Activated naive CD8-positive, alpha-beta T cell treated with anti-CD3 and anti-CD28 coated beads for 36 hours (primary cell): ENCODE results near the gene DLG2. TPM values are rescaled to one million over a fixed set of nuclear protein-coding genes. Genes with fewer than 3 reads are reported as not detected.
"Not testable (repeated sequence)": the region's sequence is repeated elsewhere in the genome, so short reads cannot be mapped to it uniquely, and the experiment has no call there.

Source experiments
- DNase-seq: peaks from one replicate; pipeline ENCODE4 v3.0.0; 2021
- H3K27ac Mint-ChIP-seq: one replicate; pipeline ENCODE4 v1.8.0; 2022; ENCODE audit warnings: mild to moderate bottlenecking, moderate library complexity, mixed read lengths
- H3K27me3 Mint-ChIP-seq: one replicate; pipeline ENCODE4 v1.8.0; 2022; ENCODE audit warnings: mild to moderate bottlenecking, mixed read lengths
- H3K36me3 Mint-ChIP-seq: one replicate; pipeline ENCODE4 v1.8.0; 2021; ENCODE audit warnings: mild to moderate bottlenecking, mixed read lengths
- H3K4me1 Mint-ChIP-seq: one replicate; pipeline ENCODE4 v1.8.0; 2021; ENCODE audit warnings: mixed read lengths
- H3K4me3 Mint-ChIP-seq: one replicate; pipeline ENCODE4 v1.8.0; 2022; ENCODE audit warnings: mild to moderate bottlenecking, moderate library complexity, mixed read lengths
- H3K9me3 Mint-ChIP-seq: one replicate; pipeline ENCODE4 v1.8.0; 2022; ENCODE audit warnings: mixed read lengths
- total RNA-seq, 2 experiments: library from RNA; stranded (reverse); gene quantifications; one replicate each; pipeline ENCODE4 v1.2.3, GENCODE V29; 2021

DLG2 gene
- total RNA-seq, 2 experiments from 2014 or later, result 1.7 to 1.9 TPM

GRCh38 chr11:85606237-85606636, 20.9 kb downstream of the DLG2 start:
- not testable (repeated sequence) for H3K27ac Mint-ChIP-seq, H3K4me1 Mint-ChIP-seq, DNase-seq, H3K9me3 Mint-ChIP-seq, H3K27me3 Mint-ChIP-seq, H3K4me3 Mint-ChIP-seq, H3K36me3 Mint-ChIP-seq

- Mint-ChIP-seq H3K9me3 (no peaks in the 10 kb centered on the region), H3K27ac (no peak overlapping the region), H3K4me3 (no peak overlapping the region), H3K36me3 (no peaks in the 10 kb centered on the region), H3K27me3 (no peaks in the 10 kb centered on the region), H3K4me1 (peaks cover 3% of the 10 kb centered on the region)
- no peak for DNase-seq
These were observed 23.9 kb downstream of the DLG2 start for GRCh38 chr11:85603220-85603619.

- no peaks in the 10 kb centered on the region for H3K36me3 Mint-ChIP-seq
- H3K4me3 Mint-ChIP-seq, result no peak overlapping the region
- no peaks in the 10 kb centered on the region for H3K9me3 Mint-ChIP-seq
- H3K27me3 Mint-ChIP-seq, result no peaks in the 10 kb centered on the region
- peaks cover 3% of the 10 kb centered on the region for H3K4me1 Mint-ChIP-seq
- DNase-seq, result no peak
- no peak overlapping the region for H3K27ac Mint-ChIP-seq
These were observed 24.5 kb downstream of the DLG2 start for GRCh38 chr11:85602526-85603213.

GRCh38 chr11:85599083-85599482, 28.1 kb downstream of the DLG2 start:
- peaks cover 3% of the 10 kb centered on the region for H3K4me1 Mint-ChIP-seq
- no peak for DNase-seq
- no peak overlapping the region for H3K4me3 Mint-ChIP-seq
- no peaks in the 10 kb centered on the region for H3K27me3 Mint-ChIP-seq
- H3K36me3 Mint-ChIP-seq, result no peaks in the 10 kb centered on the region
- no peak overlapping the region for H3K27ac Mint-ChIP-seq
- no peaks in the 10 kb centered on the region for H3K9me3 Mint-ChIP-seq

GRCh38 chr11:85596886-85597285, 30.3 kb downstream of the DLG2 start:
- no peak for DNase-seq
- H3K27me3 Mint-ChIP-seq, result no peaks in the 10 kb centered on the region
- no peak overlapping the region for H3K4me3 Mint-ChIP-seq
- no peaks in the 10 kb centered on the region for H3K9me3 Mint-ChIP-seq
- peaks cover 3% of the 10 kb centered on the region for H3K4me1 Mint-ChIP-seq
- no peaks in the 10 kb centered on the region for H3K36me3 Mint-ChIP-seq
- no peak overlapping the region for H3K27ac Mint-ChIP-seq

- H3K9me3 Mint-ChIP-seq, result no peaks in the 10 kb centered on the region
- H3K27ac Mint-ChIP-seq, result no peak overlapping the region
- peaks cover 3% of the 10 kb centered on the region for H3K4me1 Mint-ChIP-seq
- no peak for DNase-seq
- no peaks in the 10 kb centered on the region for H3K36me3 Mint-ChIP-seq
- H3K4me3 Mint-ChIP-seq, result no peak overlapping the region
- H3K27me3 Mint-ChIP-seq, result no peaks in the 10 kb centered on the region
These were observed 31.8 kb downstream of the DLG2 start for GRCh38 chr11:85595285-85595884.

GRCh38 chr11:85590848-85591483, 36.2 kb downstream of the DLG2 start:
- Mint-ChIP-seq H3K4me3 (no peak overlapping the region), H3K9me3 (peaks cover 3% of the 10 kb centered on the region), H3K36me3 (no peaks in the 10 kb centered on the region), H3K4me1 (no peaks in the 10 kb centered on the region), H3K27ac (no peak overlapping the region), H3K27me3 (no peaks in the 10 kb centered on the region)
- DNase-seq, result no peak

- Mint-ChIP-seq H3K27ac (no peak overlapping the region), H3K27me3 (no peaks in the 10 kb centered on the region), H3K9me3 (peaks cover 3% of the 10 kb centered on the region), H3K4me1 (no peaks in the 10 kb centered on the region), H3K36me3 (no peaks in the 10 kb centered on the region), H3K4me3 (no peak overlapping the region)
- no peak for DNase-seq
These were observed 37.8 kb downstream of the DLG2 start for GRCh38 chr11:85589373-85589772.

GRCh38 chr11:85582111-85582510, 45.0 kb downstream of the DLG2 start:
- no peak overlapping the region for H3K4me3 Mint-ChIP-seq
- no peaks in the 10 kb centered on the region for H3K36me3 Mint-ChIP-seq
- H3K27ac Mint-ChIP-seq, result no peak overlapping the region
- H3K27me3 Mint-ChIP-seq, result no peaks in the 10 kb centered on the region
- H3K9me3 Mint-ChIP-seq, result peaks cover 5% of the 10 kb centered on the region
- DNase-seq, result no peak
- no peaks in the 10 kb centered on the region for H3K4me1 Mint-ChIP-seq

- peaks cover 7% of the 10 kb centered on the region for H3K27me3 Mint-ChIP-seq
- peaks cover 5% of the 10 kb centered on the region for H3K36me3 Mint-ChIP-seq
- peaks cover 7% of the 10 kb centered on the region for H3K9me3 Mint-ChIP-seq
- H3K4me1 Mint-ChIP-seq, result no peaks in the 10 kb centered on the region
- H3K4me3 Mint-ChIP-seq, result no peak overlapping the region
- no peak overlapping the region for H3K27ac Mint-ChIP-seq
- no peak for DNase-seq
These were observed 51.8 kb downstream of the DLG2 start for GRCh38 chr11:85575388-85575787.

- Mint-ChIP-seq H3K4me3 (no peak overlapping the region), H3K27ac (no peak overlapping the region), H3K9me3 (peaks cover 5% of the 10 kb centered on the region), H3K27me3 (peaks cover 12% of the 10 kb centered on the region), H3K36me3 (peaks cover 5% of the 10 kb centered on the region), H3K4me1 (peaks cover 9% of the 10 kb centered on the region)
- no peak for DNase-seq
These were observed 55.1 kb downstream of the DLG2 start for GRCh38 chr11:85572056-85572455.

- Mint-ChIP-seq H3K4me1 (peaks cover 9% of the 10 kb centered on the region), H3K4me3 (no peak overlapping the region), H3K27me3 (peaks cover 12% of the 10 kb centered on the region), H3K36me3 (peaks cover 1% of the 10 kb centered on the region), H3K9me3 (peaks cover 5% of the 10 kb centered on the region), H3K27ac (no peak overlapping the region)
- no peak for DNase-seq
These were observed 57.6 kb downstream of the DLG2 start for GRCh38 chr11:85569525-85569924.

GRCh38 chr11:85558411-85558810, 68.7 kb downstream of the DLG2 start:
- H3K9me3 Mint-ChIP-seq, result peaks cover 2% of the 10 kb centered on the region
- peaks cover 3% of the 10 kb centered on the region for H3K36me3 Mint-ChIP-seq
- H3K27me3 Mint-ChIP-seq, result no peaks in the 10 kb centered on the region
- no peak overlapping the region for H3K4me3 Mint-ChIP-seq
- DNase-seq, result no peak
- H3K4me1 Mint-ChIP-seq, result no peaks in the 10 kb centered on the region
- no peak overlapping the region for H3K27ac Mint-ChIP-seq

- Mint-ChIP-seq H3K4me3 (no peak overlapping the region), H3K27me3 (no peaks in the 10 kb centered on the region), H3K9me3 (peaks cover 1% of the 10 kb centered on the region), H3K36me3 (no peaks in the 10 kb centered on the region), H3K4me1 (no peaks in the 10 kb centered on the region), H3K27ac (no peak overlapping the region)
- DNase-seq, result no peak
These were observed 75.3 kb downstream of the DLG2 start for GRCh38 chr11:85551881-85552280.

- H3K27ac Mint-ChIP-seq, result no peak overlapping the region
- peaks cover 2% of the 10 kb centered on the region for H3K9me3 Mint-ChIP-seq
- no peak overlapping the region for H3K4me3 Mint-ChIP-seq
- no peaks in the 10 kb centered on the region for H3K4me1 Mint-ChIP-seq
- H3K36me3 Mint-ChIP-seq, result peaks cover 5% of the 10 kb centered on the region
- H3K27me3 Mint-ChIP-seq, result no peaks in the 10 kb centered on the region
- DNase-seq, result no peak
These were observed 85.5 kb downstream of the DLG2 start for GRCh38 chr11:85541683-85542082.
